BLaER1 treated with 17β-estradiol and CSF1 and Interleukin-3, amounts not matched to agents 10 nM and 100 nM (cell line): Measurements from ENCODE around the gene PTGES.

Source experiments
- H3K27ac ChIP-seq, 11 experiments: shearing (Covaris generic); formaldehyde crosslinking; 2 replicates each; pipeline ENCODE4 v1.8.1; 2022
- H3K27me3 ChIP-seq, 11 experiments: shearing (Covaris generic); formaldehyde crosslinking; 2 replicates each; pipeline ENCODE4 v1.8.1; 2022
- H3K36me3 ChIP-seq, 11 experiments: shearing (Covaris generic); formaldehyde crosslinking; 2 replicates each; pipeline ENCODE4 v1.8.1; 2022
- H3K4me1 ChIP-seq, 10 experiments: shearing (Covaris generic); formaldehyde crosslinking; 2 replicates each; pipeline ENCODE4 v1.8.1; 2022
- H3K4me2 ChIP-seq, 11 experiments: shearing (Covaris generic); formaldehyde crosslinking; 2 replicates each; pipeline ENCODE4 v1.8.1; 2022
- H3K4me3 ChIP-seq, 10 experiments: shearing (Covaris generic); formaldehyde crosslinking; 2 replicates each; pipeline ENCODE4 v1.8.1; 2022
- H3K9ac ChIP-seq, 11 experiments: shearing (Covaris generic); formaldehyde crosslinking; 2 replicates each; pipeline ENCODE4 v1.8.1; 2022
- H3K9me3 ChIP-seq, 11 experiments: shearing (Covaris generic); formaldehyde crosslinking; replicated peaks in 1 of 11; 2 replicates each; pipeline ENCODE4 v1.8.1; 2022
- H4K20me1 ChIP-seq, 11 experiments: shearing (Covaris generic); formaldehyde crosslinking; 2 replicates each; pipeline ENCODE4 v1.8.1; 2022
- Cebpa-rat ChIP-seq, 11 experiments: shearing (Covaris generic); IDR thresholded peaks; 2 replicates each; pipeline ENCODE4 v1.8.1; 2022

PTGES gene

DNA sequence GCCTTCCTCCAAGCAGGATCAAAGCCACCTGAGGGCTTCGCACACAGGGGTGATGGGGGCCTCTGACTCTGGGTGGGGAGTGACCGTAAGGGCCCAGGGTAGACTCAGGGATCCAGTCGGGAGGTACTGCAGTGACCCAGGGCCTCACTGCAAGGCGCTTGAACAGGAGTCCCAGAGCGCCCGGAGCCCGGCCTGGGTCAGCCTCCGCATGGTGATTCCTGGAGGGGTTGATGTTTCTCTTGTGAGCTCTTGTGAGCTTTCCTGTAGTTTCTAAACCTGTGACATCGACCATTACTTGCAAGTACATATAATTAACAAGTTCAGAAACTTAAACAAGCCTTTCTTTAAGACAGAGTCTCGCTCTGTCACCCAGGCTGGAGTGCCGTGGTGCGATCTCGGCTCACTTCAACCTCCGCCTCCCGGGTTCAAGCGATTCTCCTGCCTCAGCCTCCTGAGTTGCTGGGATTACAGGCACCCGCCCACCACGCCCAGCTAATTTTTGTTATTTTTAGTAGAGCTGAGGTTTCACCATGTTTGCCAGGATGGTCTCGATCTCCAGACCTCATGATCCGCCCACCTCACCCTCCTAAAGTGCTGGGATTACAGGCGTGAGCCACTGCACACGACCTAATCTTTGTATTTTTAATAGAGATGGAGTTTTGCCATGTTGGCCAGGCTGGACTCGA, 19.8 kb downstream of the PTGES start:
- Histone ChIP-seq H3K4me1 (peaks cover 2 to 23% (median 7%) of the 10 kb centered on the region in 10 experiments; a peak in 19 of 20 replicates), H3K9me3 (no peaks in the 10 kb centered on the region), H4K20me1 (no peaks in the 10 kb centered on the region), H3K36me3 (no peaks in the 10 kb centered on the region), H3K9ac (no peak overlapping the region; a peak in 1 of 22 replicates), H3K4me3 (no peak overlapping the region), H3K27me3 (peaks cover 0 to 18% (median 0%) of the 10 kb centered on the region in 11 experiments; a peak in 7 of 22 replicates), H3K4me2 (no peak overlapping the region), H3K27ac (no peak overlapping the region)
- no peak for TF ChIP-seq Cebpa-rat (IDR thresholded peaks at IDR 0.05)

DNA sequence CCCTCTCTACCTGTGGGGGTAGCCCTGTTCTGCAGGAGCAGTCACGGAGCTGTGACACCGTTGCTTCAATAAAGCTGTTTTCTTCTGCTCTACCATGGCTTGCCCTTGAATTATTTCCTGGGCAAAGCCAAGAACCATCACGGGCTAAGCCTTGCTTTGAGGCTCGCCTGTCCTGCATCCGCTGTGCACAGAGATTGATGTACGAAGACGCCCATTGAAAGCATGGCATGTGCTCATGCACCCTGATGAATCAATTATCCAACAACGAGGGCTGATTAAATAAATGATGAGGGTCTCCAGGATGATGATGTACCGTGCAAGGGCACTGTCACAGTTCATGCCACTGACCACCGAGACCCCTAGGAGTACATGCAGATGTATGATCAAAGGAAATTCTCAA, 20.7 kb downstream of the PTGES start:
- H3K36me3 ChIP-seq, result no peaks in the 10 kb centered on the region
- H3K9ac ChIP-seq, result no peak overlapping the region
- no peak overlapping the region for H3K27ac ChIP-seq
- no peak overlapping the region for H3K4me3 ChIP-seq
- H3K9me3 ChIP-seq, result no peaks in the 10 kb centered on the region
- no peak overlapping the region for H3K4me2 ChIP-seq
- peaks cover 0 to 17% (median 3%) of the 10 kb centered on the region in 10 experiments; a peak in 11 of 20 replicates for H3K4me1 ChIP-seq
- peaks cover 0 to 9% (median 0%) of the 10 kb centered on the region in 11 experiments; a peak in 5 of 22 replicates for H3K27me3 ChIP-seq
- TF ChIP-seq Cebpa-rat (IDR thresholded peaks at IDR 0.05), result no peak
- no peaks in the 10 kb centered on the region for H4K20me1 ChIP-seq

DNA sequence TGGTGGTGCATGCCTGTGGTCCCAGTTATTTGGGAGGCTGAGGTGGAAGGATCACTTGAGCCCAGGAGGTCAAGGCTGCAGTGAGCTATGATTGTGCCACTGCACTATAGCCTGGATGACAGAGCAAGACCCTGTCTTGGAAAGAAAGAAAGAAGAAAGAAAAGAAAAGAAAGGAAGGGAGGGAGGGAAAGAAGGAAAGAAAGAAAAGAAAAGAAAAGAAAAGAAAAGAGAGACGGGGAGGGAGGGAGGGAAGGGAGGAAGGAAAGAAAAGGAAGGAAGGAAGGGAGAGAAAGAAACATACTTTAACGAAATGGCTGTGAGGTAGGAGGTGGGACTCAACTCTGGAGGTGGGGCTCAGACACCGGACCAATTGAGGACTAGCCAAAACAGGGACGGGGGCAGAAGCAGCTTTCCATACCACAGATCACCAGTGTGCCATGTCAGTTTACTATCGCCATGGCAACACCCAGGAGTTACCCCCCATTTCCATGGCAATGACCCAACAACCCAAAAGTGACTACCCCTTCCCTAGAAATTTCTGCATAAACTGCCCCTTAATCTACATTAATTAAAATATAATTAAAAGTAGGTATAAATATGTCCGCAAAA, 21.3 kb downstream of the PTGES start:
- no peak overlapping the region for H3K27ac ChIP-seq
- TF ChIP-seq Cebpa-rat (IDR thresholded peaks at IDR 0.05), result no peak
- no peaks in the 10 kb centered on the region for H4K20me1 ChIP-seq
- H3K27me3 ChIP-seq, result peaks cover 0 to 4% (median 0%) of the 10 kb centered on the region in 11 experiments; a peak in 4 of 22 replicates
- H3K9me3 ChIP-seq, result no peaks in the 10 kb centered on the region
- H3K4me3 ChIP-seq, result no peak overlapping the region
- H3K4me1 ChIP-seq, result peaks cover 0 to 17% (median 8%) of the 10 kb centered on the region in 10 experiments; a peak in 18 of 20 replicates
- H3K4me2 ChIP-seq, result no peak overlapping the region
- no peak overlapping the region for H3K9ac ChIP-seq
- no peaks in the 10 kb centered on the region for H3K36me3 ChIP-seq

DNA sequence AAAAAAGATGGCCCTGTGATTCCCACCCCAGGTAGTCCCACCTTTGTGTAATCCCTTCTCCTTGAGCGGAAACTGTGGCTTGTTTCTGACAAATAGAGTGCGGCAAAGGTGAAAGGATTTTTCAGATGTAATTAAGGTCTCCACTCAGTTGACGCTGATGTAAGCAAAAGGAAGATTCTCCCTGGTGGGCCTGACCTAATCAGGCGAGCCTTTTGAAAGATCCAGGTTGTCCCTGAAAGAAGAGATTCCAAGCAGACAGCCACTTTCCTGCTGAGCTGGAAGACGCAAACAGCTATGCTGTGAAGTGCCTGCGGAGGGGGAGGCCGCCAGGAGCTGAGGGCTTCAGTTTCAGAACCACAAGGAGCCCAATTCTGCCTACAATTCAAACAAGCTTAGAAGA, 24.1 kb downstream of the PTGES start:
- H3K27me3 ChIP-seq, result no peaks in the 10 kb centered on the region
- H3K4me2 ChIP-seq, result no peak overlapping the region
- no peaks in the 10 kb centered on the region for H3K36me3 ChIP-seq
- no peaks in the 10 kb centered on the region for H3K9me3 ChIP-seq
- H3K4me1 ChIP-seq, result peaks cover 8 to 24% (median 20%) of the 10 kb centered on the region in 10 experiments; a peak in 19 of 20 replicates
- no peak for TF ChIP-seq Cebpa-rat (IDR thresholded peaks at IDR 0.05)
- no peaks in the 10 kb centered on the region for H4K20me1 ChIP-seq
- no peak overlapping the region for H3K4me3 ChIP-seq
- no peak overlapping the region for H3K9ac ChIP-seq
- H3K27ac ChIP-seq, result no peak overlapping the region

DNA sequence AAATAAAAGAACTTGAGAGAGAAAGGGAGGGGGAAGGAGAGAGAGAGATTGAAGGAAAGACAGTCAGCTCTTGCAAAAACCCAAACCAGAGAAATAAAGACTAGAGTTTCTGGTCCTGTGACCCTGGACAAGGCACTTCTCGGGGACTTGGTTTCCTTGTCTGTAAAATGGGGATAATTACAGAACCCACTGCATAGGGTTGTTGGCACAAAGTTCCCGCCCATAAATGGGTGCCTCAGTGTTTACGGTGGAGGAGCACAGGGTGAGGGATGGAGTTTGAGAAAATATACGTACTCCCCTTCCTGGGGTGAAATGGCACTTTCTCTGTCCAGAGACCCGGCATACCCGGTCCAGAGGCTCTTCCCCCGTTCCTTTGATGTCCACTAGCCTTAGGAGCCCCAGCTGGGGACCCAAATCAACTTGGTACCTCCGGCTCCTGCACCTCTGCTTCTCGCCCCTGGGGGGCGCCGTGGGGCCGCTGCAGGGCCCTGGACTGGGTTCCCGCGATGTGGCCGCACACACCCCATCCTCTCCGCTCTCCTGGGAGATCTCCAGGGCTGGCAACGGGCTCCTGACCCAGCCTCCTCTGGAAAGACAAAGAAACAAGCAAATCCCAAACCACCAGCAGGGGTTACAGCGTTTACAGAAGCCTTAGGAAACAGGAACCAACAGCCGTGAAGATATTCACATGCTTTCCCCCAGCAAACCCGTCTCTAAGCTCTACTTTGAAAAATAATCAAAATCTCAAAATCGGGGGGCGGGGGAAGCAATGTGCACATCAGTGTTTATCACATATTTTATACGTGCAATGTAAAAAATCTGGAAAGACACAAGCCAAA, 26.3 kb downstream of the PTGES start:
- H3K27ac ChIP-seq, result peak overlapping the region in 3 of 11 experiments; percentile 4 to 37 (median 25); a peak in 4 of 22 replicates

DNA sequence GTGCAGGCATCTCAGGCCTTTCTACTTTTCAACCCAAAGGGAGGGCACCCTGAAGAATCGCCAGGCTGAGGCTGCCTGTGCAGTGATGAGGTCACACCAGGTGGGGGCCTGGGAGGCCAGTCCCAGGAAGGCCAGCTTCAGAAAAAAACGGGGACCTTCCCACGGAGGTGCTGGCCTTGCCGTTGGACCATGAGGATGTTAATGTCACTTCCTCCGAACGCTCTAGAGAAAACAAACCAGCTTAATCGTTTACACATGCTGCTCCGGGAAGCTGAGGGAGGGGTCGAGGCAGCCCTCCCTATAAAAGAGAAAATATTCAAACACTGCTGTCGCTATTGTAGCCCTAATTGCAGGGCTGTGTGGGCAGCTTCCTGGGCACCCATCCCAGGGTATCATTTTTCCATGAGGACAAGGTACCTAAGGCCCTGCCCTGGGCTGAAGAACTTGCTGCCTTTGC, 27.0 kb downstream of the PTGES start:
- TF ChIP-seq Cebpa-rat (IDR thresholded peaks at IDR 0.05), result no peak
- H4K20me1 ChIP-seq, result no peaks in the 10 kb centered on the region
- peak overlapping the region in 10 of 11 experiments; percentile 7 to 75 (median 60); a peak in 16 of 22 replicates for H3K4me2 ChIP-seq
- no peaks in the 10 kb centered on the region for H3K27me3 ChIP-seq
- H3K4me1 ChIP-seq, result peaks cover 8 to 21% (median 20%) of the 10 kb centered on the region in 10 experiments; a peak in 19 of 20 replicates
- H3K4me3 ChIP-seq, result no peak overlapping the region
- no peaks in the 10 kb centered on the region for H3K36me3 ChIP-seq
- H3K9me3 ChIP-seq, result no peaks in the 10 kb centered on the region
- peak overlapping the region in 1 of 11 experiments; percentile 25; a peak in 1 of 22 replicates for H3K27ac ChIP-seq
- H3K9ac ChIP-seq, result 0 out of 22 replicates have a peak overlapping the region, but pooled peaks of 1 of the 11 experiments have one; percentile 4

More for the DNA sequence above, 26.3 kb downstream of the PTGES start:
- Histone ChIP-seq H3K36me3 (no peaks in the 10 kb centered on the region), H3K9me3 (no peaks in the 10 kb centered on the region), H3K4me1 (peaks cover 8 to 21% (median 20%) of the 10 kb centered on the region in 10 experiments; a peak in 19 of 20 replicates), H3K9ac (peak overlapping the region in 4 of 11 experiments; percentile 10 to 48 (median 28); a peak in 6 of 22 replicates), H3K27me3 (no peaks in the 10 kb centered on the region), H3K4me2 (peak overlapping the region; percentile 44 to 82 (median 67)), H4K20me1 (no peaks in the 10 kb centered on the region), H3K4me3 (no peak overlapping the region; a peak in 1 of 20 replicates)
- no peak for TF ChIP-seq Cebpa-rat (IDR thresholded peaks at IDR 0.05)

DNA sequence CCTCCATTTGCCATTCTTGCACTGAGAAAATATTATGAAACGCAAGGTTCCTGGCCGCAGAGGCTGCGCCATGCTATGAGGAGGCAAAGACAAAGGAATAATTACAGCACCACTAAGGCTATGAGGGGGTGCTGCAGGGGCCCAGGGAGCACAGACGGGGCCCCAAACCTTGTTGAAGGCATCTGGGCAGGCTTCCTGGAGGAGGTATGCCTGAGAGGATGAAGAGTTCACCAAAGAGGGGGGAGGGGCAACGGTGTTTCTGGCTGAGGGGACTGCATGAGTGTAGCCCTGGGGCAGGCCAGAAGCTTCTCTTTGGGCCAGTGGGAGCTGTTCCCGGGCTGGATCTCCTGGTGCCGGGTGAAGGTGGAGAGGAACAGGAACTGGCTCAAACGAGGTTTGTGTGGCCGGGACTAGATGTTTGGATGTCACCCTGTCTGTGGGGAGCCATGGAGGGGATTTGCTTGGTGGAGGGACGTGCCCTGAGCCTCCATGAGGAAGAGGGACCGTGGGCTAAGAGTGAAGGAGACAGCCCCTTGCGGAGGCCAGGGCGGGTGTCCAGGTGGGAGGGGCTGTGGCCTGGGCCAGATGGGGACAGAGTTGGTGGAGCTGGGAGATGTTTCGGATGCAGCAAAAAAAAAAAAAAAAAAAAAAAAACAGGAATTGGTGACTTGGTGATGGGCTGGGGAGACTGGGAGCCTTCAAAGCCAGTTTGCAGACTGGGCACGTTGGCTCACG, 28.2 kb downstream of the PTGES start:
- TF ChIP-seq Cebpa-rat (IDR thresholded peaks at IDR 0.05), result no peak
- Histone ChIP-seq H3K36me3 (no peaks in the 10 kb centered on the region), H3K4me2 (0 out of 22 replicates have a peak overlapping the region, but pooled peaks of 1 of the 11 experiments have one; percentile 8), H3K4me1 (peaks cover 8 to 21% (median 20%) of the 10 kb centered on the region in 10 experiments; a peak in 19 of 20 replicates), H3K4me3 (no peak overlapping the region), H3K27me3 (no peaks in the 10 kb centered on the region), H3K9ac (no peak overlapping the region), H3K27ac (no peak overlapping the region), H3K9me3 (no peaks in the 10 kb centered on the region), H4K20me1 (no peaks in the 10 kb centered on the region)

DNA sequence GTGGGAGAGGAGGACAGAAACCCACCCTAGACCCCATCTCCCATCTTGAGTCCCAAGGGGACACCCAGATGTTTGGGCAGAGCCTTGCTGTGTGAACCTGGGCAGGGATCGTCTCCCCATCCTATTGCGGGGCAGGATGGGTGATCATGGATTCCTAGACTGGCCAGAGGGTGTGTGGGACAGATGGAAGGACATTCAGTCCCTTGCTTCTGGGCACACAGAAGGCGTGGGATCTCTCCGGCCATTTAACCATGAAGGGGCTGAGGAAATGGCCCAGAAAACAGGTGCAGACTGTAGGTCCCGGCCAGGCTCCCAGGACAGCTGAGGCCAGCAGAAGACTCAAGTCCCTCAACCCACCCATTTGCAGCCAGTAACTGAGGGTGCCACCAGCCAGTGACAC, 29.9 kb downstream of the PTGES start:
- Histone ChIP-seq H3K9me3 (no peaks in the 10 kb centered on the region), H3K27ac (no peak overlapping the region), H3K27me3 (no peaks in the 10 kb centered on the region), H3K4me2 (no peak overlapping the region), H4K20me1 (no peaks in the 10 kb centered on the region), H3K9ac (no peak overlapping the region), H3K36me3 (no peaks in the 10 kb centered on the region), H3K4me3 (no peak overlapping the region), H3K4me1 (peaks cover 8 to 21% (median 20%) of the 10 kb centered on the region in 10 experiments; a peak in 19 of 20 replicates)
- no peak for TF ChIP-seq Cebpa-rat (IDR thresholded peaks at IDR 0.05)
